Measurements from ENCODE around the gene CNOT1.
A peak's percentile ranks its signal among the peaks of the same experiment; 100 is the strongest.
"Not testable (repeated sequence)": the region's sequence is repeated elsewhere in the genome, so short reads cannot be mapped to it uniquely, and the experiment has no call there.

CNOT1 gene

GRCh38 chr16:58579587-58579986 is 50.0 kb downstream of the CNOT1 start:
- no peak for DNase-seq

GRCh38 chr16:58578642-58579041 is 51.0 kb downstream of the CNOT1 start:
- DNase-seq: no peak

GRCh38 chr16:58577141-58577540 is 52.5 kb downstream of the CNOT1 start:
- DNase-seq: no peak

- no peak for DNase-seq
Measured at GRCh38 chr16:58574895-58575294, 54.7 kb downstream of the CNOT1 start.

- DNase-seq: not testable (repeated sequence)
Measured at GRCh38 chr16:58565697-58566096, 63.9 kb downstream of the CNOT1 start.

GRCh38 chr16:58563775-58564174 is 65.9 kb downstream of the CNOT1 start:
- no peak for DNase-seq

- peak; percentile 66 for DNase-seq
Measured at GRCh38 chr16:58563235-58563634, 66.4 kb downstream of the CNOT1 start.

- no peak for DNase-seq
Measured at GRCh38 chr16:58556678-58557077, 72.9 kb downstream of the CNOT1 start.

- no peak for DNase-seq
Measured at GRCh38 chr16:58551496-58551895, 78.1 kb downstream of the CNOT1 start.

GRCh38 chr16:58548378-58548777 is 81.2 kb downstream of the CNOT1 start:
- no peak for DNase-seq

GRCh38 chr16:58543685-58544084 is 85.9 kb downstream of the CNOT1 start:
- DNase-seq: no peak

GRCh38 chr16:58542291-58542690 is 87.3 kb downstream of the CNOT1 start:
- DNase-seq: no peak

GRCh38 chr16:58541711-58542110 is 87.9 kb downstream of the CNOT1 start:
- DNase-seq: no peak

- no peak for DNase-seq
Measured at GRCh38 chr16:58537124-58537906, 92.3 kb downstream of the CNOT1 start.

GRCh38 chr16:58536278-58536677 is 93.3 kb downstream of the CNOT1 start:
- DNase-seq: no peak

GRCh38 chr16:58535100-58535499 is 94.5 kb downstream of the CNOT1 start:
- DNase-seq: no peak

GRCh38 chr16:58533751-58534470 is 95.7 kb downstream of the CNOT1 start:
- no peak for DNase-seq

- DNase-seq: no peak
Measured at GRCh38 chr16:58532414-58532813, 97.2 kb downstream of the CNOT1 start.

- DNase-seq: peak; percentile 48
Measured at GRCh38 chr16:58530179-58530578, 99.4 kb downstream of the CNOT1 start.

GRCh38 chr16:58519707-58520106 is 109.9 kb downstream of the CNOT1 start:
- DNase-seq: no peak

- DNase-seq: no peak
Measured at GRCh38 chr16:58518980-58519368, 110.7 kb downstream of the CNOT1 start.

- no peak for DNase-seq
Measured at GRCh38 chr16:58518083-58518979, 111.3 kb downstream of the CNOT1 start.

- no peak for DNase-seq
Measured at GRCh38 chr16:58516768-58517107, 112.9 kb downstream of the CNOT1 start.
